Subcutaneous adipose tissue (tissue), 4 donors: ENCODE results near the gene PACRG. TPM values are rescaled to one million over a fixed set of nuclear protein-coding genes. Genes with fewer than 3 reads are reported as not detected.

Experiments used
- total RNA-seq, 4 donors: library from RNA; depleted of rRNA; stranded (reverse); fragments of >200 nt; gene quantifications; one replicate each; pipeline ENCODE4 v1.1.0, GENCODE V29; 2016
- TF ChIP-seq, protein P1 (sequence below): fragments of 450-650 bp; IDR thresholded peaks from one replicate; pipeline ENCODE4 v1.5.1; 2016; ENCODE audit warnings: low read depth, mild to moderate bottlenecking, control low read depth, antibody characterized with exemption, moderate library complexity

The PACRG gene
- total RNA-seq, 4 donors from 2014 or later, result 0.34 TPM; not detected in 3

GRCh38 chr6:163237110-163237509, 509.3 kb downstream of the PACRG start:
- TF ChIP-seq, protein P1, sequence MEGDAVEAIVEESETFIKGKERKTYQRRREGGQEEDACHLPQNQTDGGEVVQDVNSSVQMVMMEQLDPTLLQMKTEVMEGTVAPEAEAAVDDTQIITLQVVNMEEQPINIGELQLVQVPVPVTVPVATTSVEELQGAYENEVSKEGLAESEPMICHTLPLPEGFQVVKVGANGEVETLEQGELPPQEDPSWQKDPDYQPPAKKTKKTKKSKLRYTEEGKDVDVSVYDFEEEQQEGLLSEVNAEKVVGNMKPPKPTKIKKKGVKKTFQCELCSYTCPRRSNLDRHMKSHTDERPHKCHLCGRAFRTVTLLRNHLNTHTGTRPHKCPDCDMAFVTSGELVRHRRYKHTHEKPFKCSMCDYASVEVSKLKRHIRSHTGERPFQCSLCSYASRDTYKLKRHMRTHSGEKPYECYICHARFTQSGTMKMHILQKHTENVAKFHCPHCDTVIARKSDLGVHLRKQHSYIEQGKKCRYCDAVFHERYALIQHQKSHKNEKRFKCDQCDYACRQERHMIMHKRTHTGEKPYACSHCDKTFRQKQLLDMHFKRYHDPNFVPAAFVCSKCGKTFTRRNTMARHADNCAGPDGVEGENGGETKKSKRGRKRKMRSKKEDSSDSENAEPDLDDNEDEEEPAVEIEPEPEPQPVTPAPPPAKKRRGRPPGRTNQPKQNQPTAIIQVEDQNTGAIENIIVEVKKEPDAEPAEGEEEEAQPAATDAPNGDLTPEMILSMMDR, result no peak

DNA sequence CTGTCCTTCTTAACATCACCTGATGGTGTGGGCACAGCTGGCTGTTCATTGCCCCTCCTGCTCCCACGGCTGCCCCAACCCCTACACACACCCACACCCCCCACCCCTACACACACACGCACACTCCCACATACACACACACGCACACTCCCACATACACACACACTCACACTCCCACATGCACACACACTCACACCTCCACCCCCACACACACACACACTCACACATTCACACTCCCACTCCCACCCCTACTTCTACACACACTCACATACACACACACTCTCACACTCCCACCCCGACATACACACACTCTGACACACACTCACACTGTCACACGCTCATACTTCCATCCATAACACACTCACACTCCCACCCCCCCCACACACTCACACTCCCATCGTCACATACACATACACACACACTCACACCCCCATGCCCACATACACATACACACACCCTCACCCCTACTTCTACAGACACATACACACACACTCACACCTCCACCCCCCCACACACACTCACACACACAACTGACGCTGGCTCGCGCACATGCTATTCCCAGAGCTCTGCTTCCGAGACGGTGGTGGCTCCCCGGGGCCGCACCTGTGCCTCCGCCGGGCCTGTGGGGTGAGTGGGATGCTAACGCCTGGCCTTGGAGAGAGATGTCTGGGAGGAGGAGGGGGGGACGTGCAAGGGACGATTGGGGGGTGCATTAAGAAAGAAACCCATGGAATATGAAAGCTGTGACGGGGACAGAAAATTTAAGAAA, 512.0 kb downstream of the PACRG start:
- TF ChIP-seq, protein P1, result no peak

DNA sequence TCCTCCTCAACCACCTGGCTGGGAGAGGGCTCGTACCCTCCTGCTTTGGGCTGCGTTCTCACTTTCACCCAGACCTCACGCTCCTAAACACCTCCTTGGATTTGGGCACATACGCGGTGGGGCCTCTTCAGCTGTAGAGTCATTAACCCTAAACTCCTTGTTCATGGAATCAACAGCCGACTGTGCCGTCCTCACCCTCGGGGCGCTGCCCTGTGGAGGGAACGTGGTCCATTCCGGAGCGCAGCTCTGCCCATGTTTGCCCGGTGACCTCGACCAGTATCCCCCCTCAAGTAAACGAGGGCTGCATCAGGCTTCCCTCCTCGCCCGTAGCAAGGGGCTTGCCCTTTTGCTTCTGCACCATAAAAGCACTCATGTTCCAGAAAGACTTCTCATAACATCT, 512.8 kb downstream of the PACRG start:
- TF ChIP-seq, protein P1, result no peak

- TF ChIP-seq, protein P1, result no peak
Measured at GRCh38 chr6:163241683-163242082, 513.9 kb downstream of the PACRG start.

GRCh38 chr6:163243083-163243482, 515.3 kb downstream of the PACRG start:
- TF ChIP-seq, protein P1, result no peak

DNA sequence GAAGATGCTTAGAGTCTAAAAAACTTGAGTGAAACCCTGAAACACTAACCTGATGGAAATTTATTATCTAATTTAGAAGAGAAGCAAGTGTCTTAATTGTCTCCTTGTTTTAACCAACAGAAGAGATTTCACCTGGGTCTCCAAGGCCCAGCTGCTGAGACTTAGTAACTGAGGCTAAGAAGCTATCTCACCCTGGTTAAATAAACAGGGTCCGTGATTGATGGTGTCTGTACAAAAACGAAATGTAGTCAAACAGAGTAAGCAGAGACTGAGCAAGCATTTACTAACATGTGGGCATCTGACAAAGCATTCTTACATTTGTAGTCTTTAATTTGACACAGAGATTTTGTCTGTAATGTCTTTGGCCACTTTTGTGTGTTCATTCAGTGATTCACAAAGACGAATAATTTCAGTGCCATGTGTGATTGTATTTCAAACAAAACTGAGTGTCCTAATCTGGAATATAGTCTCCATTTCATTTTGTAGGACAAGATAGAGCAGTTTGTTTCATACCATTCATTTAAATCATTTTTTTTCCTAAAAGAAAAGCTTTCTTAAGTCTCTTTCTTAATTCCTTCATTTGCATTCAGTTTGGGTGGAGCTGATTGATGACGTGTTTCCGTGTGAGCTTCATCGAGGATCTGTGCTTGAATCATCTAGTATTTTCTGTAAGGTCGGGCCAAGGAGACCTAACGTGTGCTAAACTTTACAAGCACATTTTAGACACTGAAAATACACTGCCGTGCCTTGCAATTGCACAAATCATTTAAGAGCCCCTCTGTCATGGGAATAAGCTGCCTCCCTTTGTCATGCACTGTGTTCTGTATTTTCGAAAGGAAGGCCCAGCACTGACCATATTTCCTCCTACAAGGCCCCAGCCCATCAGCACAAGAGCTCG, 516.2 kb downstream of the PACRG start:
- TF ChIP-seq, protein P1, result no peak

DNA sequence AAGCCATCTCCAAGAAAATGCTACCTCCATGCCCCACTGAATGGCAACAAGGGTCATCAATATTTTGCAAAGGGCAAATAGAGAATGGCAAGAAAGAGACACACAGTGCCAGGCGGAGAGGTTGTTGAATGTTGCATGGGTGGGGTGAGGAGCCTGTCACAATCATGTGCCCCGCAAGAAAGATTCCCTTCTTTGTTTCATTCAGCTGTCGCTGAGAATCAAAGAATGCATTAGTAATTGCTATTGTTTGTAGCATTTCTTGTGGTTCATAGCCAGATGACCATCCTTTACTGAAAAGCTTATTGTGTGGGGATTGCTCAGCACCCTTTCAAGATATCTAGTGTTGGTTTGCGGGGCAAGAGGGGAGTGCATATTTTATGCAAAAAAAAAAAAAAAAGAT, 520.3 kb downstream of the PACRG start:
- TF ChIP-seq, protein P1, result no peak
